Hepatocyte (in vitro differentiated cells): Measurements from ENCODE around the gene PCYT2. TPM values are rescaled to one million over a fixed set of nuclear protein-coding genes. Genes with fewer than 3 reads are reported as not detected.

ENCODE experiments used
- DNase-seq: peaks from one replicate; pipeline ENCODE4 v3.0.0-alpha.2; 2016; ENCODE audit warnings: low spot score
- H2AFZ ChIP-seq: fragments of 200-600 bp; sonication (generic); 2 replicates; pipeline ENCODE4 v1.6.0; 2016; ENCODE audit warnings: antibody characterized with exemption, mild to moderate bottlenecking
- H3K27ac ChIP-seq: fragments of 200-600 bp; sonication (generic); 2 replicates; pipeline ENCODE4 v1.5.1; 2016; ENCODE audit warnings: mild to moderate bottlenecking
- H3K27me3 ChIP-seq: fragments of 200-600 bp; sonication (generic); 2 replicates; pipeline ENCODE4 v1.6.1; 2016
- H3K36me3 ChIP-seq: fragments of 200-600 bp; sonication (generic); replicated peaks from 2 replicates; pipeline ENCODE4 v1.5.1; 2016; ENCODE audit warnings: low read depth; ENCODE audit not compliant: insufficient read depth
- H3K4me1 ChIP-seq: fragments of 200-600 bp; sonication (generic); 2 replicates; pipeline ENCODE4 v1.5.1; 2016; ENCODE audit warnings: mild to moderate bottlenecking, moderate library complexity; ENCODE audit not compliant: insufficient read depth
- H3K4me2 ChIP-seq: fragments of 200-600 bp; sonication (generic); 2 replicates; pipeline ENCODE4 v1.6.0; 2016
- H3K4me3 ChIP-seq: fragments of 200-600 bp; sonication (generic); 2 replicates; pipeline ENCODE4 v1.5.1; 2016; ENCODE audit warnings: mild to moderate bottlenecking
- H3K79me2 ChIP-seq: fragments of 200-600 bp; sonication (generic); 2 replicates; pipeline ENCODE4 v1.6.0; 2017; ENCODE audit warnings: mild to moderate bottlenecking
- H3K9me2 ChIP-seq: fragments of 200-600 bp; sonication (generic); replicated peaks from 2 replicates; pipeline ENCODE4 v1.6.0; 2017; ENCODE audit warnings: mild to moderate bottlenecking; ENCODE audit not compliant: insufficient read depth
- H3K9me3 ChIP-seq: fragments of 200-600 bp; sonication (generic); 2 replicates; pipeline ENCODE4 v1.5.1; 2016; ENCODE audit warnings: low read depth, mild to moderate bottlenecking
- H4K20me1 ChIP-seq: fragments of 200-600 bp; sonication (generic); 2 replicates; pipeline ENCODE4 v1.6.0; 2016; ENCODE audit warnings: mild to moderate bottlenecking; ENCODE audit not compliant: insufficient read depth, poor library complexity, severe bottlenecking
- CTCF ChIP-seq: fragments of 200-600 bp; sonication (generic); IDR thresholded peaks from 2 replicates; pipeline ENCODE4 v1.5.1; 2016; ENCODE audit warnings: antibody characterized with exemption, mild to moderate bottlenecking; ENCODE audit not compliant: poor library complexity
- EZH2 ChIP-seq: fragments of 200-600 bp; sonication (generic); IDR thresholded peaks from 2 replicates; pipeline ENCODE4 v1.6.1; 2016; ENCODE audit warnings: antibody characterized with exemption, mild to moderate bottlenecking, borderline replicate concordance
- EZH2phosphoT487 ChIP-seq: fragments of 200-600 bp; sonication (generic); IDR thresholded peaks from one replicate; pipeline ENCODE4 v1.6.1; 2018; ENCODE audit warnings: antibody characterized with exemption, mild to moderate bottlenecking, low read depth, moderate library complexity; ENCODE audit not compliant: unreplicated experiment, severe bottlenecking
- WGBS: methylation state at CpG from one replicate; pipeline ENCODE4 v1.1.6; 2016; ENCODE audit warnings: low lambda C conversion rate; ENCODE audit errors: missing lambda C conversion rate; 5-methylcytosine and 5-hydroxymethylcytosine counted together
- polyA plus RNA-seq: library from polyadenylated mRNA; unstranded; fragments of >200 nt; fragmentation: Nextera tagmentation; extraction: Ambion mirVana; gene quantifications from 2 replicates; pipeline ENCODE4 v1.2.1, GENCODE V29; 2016
- total RNA-seq: library from RNA; depleted of rRNA; stranded (reverse); fragments of >200 nt; gene quantifications from 2 replicates; pipeline ENCODE4 v1.2.3, GENCODE V29; 2014

PCYT2 gene
- total and polyA plus RNA-seq, 2 experiments from 2014 or later = 84.7 to 126 TPM

GRCh38 chr17:81925860-81926450 lies 14.8 kb upstream of the PCYT2 start:
- 62% methylated on average over 10 of the region's 10 CpGs for WGBS
- Histone ChIP-seq H3K4me1 (peaks cover 46% of the 10 kb centered on the region), H2AFZ (no peak overlapping the region)

GRCh38 chr17:81924557-81925532 lies 13.6 kb upstream of the PCYT2 start:
- whole genome bisulfite sequencing = 60% methylated on average over 19 of the region's 21 CpGs
- no peak for TF ChIP-seq CTCF
- TF ChIP-seq EZH2 = no peak
- no peak for TF ChIP-seq EZH2phosphoT487
- H3K4me3 ChIP-seq = no peak overlapping the region
- H3K4me1 ChIP-seq = peaks cover 46% of the 10 kb centered on the region
- no peak overlapping the region for H2AFZ ChIP-seq
- H3K9me2 ChIP-seq = no peaks in the 10 kb centered on the region
- H4K20me1 ChIP-seq = peaks cover 57% of the 10 kb centered on the region
- no peaks in the 10 kb centered on the region for H3K36me3 ChIP-seq
- DNase-seq = peak; percentile 76
- H3K9me3 ChIP-seq = no peaks in the 10 kb centered on the region
- H3K27ac ChIP-seq = peak overlapping the region; percentile 97
- H3K4me2 ChIP-seq = peak overlapping the region; percentile 83
- peaks cover 67% of the 10 kb centered on the region for H3K79me2 ChIP-seq
- no peaks in the 10 kb centered on the region for H3K27me3 ChIP-seq

More at GRCh38 chr17:81925860-81926450, 14.8 kb upstream of the PCYT2 start:
- Histone ChIP-seq H4K20me1 (peaks cover 46% of the 10 kb centered on the region), H3K9me2 (no peaks in the 10 kb centered on the region), H3K4me3 (no peak overlapping the region), H3K9me3 (no peaks in the 10 kb centered on the region), H3K36me3 (no peaks in the 10 kb centered on the region), H3K4me2 (peak overlapping the region; percentile 83), H3K79me2 (peaks cover 56% of the 10 kb centered on the region), H3K27me3 (no peaks in the 10 kb centered on the region), H3K27ac (peak overlapping the region; percentile 97)
- DNase-seq = no peak
- TF ChIP-seq EZH2phosphoT487 (no peak), EZH2 (no peak)

GRCh38 chr17:81923302-81924260 lies 12.4 kb upstream of the PCYT2 start:
- peaks cover 77% of the 10 kb centered on the region for H3K79me2 ChIP-seq
- H2AFZ ChIP-seq = no peak overlapping the region
- DNase-seq = peak; percentile 93
- TF ChIP-seq CTCF = no peak
- no peak for TF ChIP-seq EZH2
- TF ChIP-seq EZH2phosphoT487 = no peak
- no peak overlapping the region for H3K4me3 ChIP-seq
- no peaks in the 10 kb centered on the region for H3K27me3 ChIP-seq
- no peaks in the 10 kb centered on the region for H3K36me3 ChIP-seq
- no peaks in the 10 kb centered on the region for H3K9me3 ChIP-seq
- H3K27ac ChIP-seq = peak overlapping the region; percentile 72
- WGBS = 22% methylated on average over 24 of the region's 32 CpGs
- H3K4me2 ChIP-seq = peak overlapping the region; percentile 83
- H4K20me1 ChIP-seq = peaks cover 66% of the 10 kb centered on the region
- H3K9me2 ChIP-seq = no peaks in the 10 kb centered on the region
- peaks cover 40% of the 10 kb centered on the region for H3K4me1 ChIP-seq
